ENCODE measurements around the gene ACP6.
A peak's percentile ranks its signal among the peaks of the same experiment; 100 is the strongest.

ACP6 gene

DNA sequence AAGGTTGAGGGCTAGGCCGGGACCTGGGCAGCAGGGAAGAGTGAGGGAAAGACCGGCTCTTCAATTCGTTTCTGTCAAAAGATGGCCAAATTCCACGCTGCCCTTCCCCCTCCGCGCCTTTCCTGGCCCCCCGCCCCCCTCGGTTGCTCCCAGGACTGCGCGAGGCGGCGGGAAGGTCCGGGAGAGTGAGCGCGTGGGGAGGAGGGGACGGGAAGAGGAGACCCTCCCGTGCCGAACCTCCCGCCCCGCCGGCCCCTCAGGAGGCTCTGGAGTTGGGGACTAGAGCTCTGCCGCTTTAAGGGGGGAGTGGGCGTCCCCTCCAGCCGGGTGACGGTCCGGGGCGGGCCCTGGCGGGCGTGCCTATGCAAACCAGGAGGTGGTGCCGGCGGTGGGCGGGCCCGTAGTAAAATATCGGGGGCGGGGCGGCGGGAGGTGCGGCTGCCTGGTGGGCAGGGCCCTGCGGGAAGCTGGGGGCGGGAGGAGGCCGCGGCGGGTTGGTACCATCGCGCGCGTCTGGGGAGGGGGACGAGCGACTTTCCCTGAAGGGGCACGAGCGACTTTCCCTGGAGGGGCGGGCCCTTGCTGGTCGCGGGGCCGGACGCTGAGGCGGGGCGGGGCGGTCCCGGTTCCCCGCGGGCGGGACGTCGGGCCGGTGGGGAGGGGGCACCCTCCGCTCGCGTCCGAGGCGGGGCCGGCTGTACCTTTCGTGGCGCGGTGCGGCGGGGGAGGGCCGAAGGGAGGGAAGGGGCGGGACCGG is 70.8 kb downstream of the ACP6 start:
- TF ChIP-seq MYC (IDR thresholded peaks at IDR 0.05; ENCODE audit: low read depth, low read length), result no peak
- TF ChIP-seq, protein P1, sequence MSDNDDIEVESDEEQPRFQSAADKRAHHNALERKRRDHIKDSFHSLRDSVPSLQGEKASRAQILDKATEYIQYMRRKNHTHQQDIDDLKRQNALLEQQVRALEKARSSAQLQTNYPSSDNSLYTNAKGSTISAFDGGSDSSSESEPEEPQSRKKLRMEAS (IDR thresholded peaks at IDR 0.05; ENCODE audit: low read depth, low read length), result no peak
- no peak for TF ChIP-seq POLR2A (IDR thresholded peaks at IDR 0.05; ENCODE audit: extremely low read depth, insufficient read length)
- TF ChIP-seq, protein P2, sequence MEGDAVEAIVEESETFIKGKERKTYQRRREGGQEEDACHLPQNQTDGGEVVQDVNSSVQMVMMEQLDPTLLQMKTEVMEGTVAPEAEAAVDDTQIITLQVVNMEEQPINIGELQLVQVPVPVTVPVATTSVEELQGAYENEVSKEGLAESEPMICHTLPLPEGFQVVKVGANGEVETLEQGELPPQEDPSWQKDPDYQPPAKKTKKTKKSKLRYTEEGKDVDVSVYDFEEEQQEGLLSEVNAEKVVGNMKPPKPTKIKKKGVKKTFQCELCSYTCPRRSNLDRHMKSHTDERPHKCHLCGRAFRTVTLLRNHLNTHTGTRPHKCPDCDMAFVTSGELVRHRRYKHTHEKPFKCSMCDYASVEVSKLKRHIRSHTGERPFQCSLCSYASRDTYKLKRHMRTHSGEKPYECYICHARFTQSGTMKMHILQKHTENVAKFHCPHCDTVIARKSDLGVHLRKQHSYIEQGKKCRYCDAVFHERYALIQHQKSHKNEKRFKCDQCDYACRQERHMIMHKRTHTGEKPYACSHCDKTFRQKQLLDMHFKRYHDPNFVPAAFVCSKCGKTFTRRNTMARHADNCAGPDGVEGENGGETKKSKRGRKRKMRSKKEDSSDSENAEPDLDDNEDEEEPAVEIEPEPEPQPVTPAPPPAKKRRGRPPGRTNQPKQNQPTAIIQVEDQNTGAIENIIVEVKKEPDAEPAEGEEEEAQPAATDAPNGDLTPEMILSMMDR (IDR thresholded peaks at IDR 0.05; ENCODE audit: low read depth, low read length), result no peak
- DNase-seq (ENCODE audit: low read depth), result peak; percentile 94
- peak overlapping the region; percentile 63 for H3K4me3 ChIP-seq (ENCODE audit: low read depth, low read length)

DNA sequence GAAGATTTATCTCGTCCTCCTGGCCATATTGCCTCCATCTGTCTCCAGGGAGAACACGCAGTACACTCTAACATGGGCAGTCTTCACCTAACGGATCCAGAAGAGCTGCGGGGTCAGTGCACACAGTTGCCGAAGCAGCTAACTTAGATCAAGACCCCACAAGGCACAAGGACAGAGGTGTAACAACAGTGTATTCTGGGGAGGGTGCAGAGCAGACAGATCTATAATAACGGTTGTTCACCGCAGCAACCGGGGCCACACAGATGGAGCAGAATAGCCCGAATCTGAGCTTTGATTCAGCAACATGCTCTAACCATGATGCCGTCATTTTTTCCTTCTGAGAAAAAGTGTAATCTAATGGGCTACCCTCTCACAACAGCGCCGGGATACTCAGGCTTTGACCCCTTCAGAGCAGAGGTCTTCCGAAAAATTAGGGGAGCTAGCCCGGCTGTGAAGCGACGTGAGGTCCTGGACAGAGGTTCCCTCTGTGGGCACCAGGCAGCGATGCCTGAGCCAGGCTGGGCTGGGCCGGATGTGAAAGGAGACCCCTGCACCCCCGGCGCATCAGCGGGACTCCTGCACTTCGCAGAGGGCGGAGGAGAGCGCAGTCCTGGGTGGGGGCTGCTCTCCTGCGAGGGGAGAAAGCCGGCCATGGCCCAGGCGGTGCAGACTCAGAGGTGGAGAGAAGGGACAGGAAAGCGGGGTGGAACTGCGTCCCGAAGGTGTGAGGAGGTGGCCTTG is 71.5 kb downstream of the ACP6 start:
- no peak for TF ChIP-seq MYC (IDR thresholded peaks at IDR 0.05; ENCODE audit: low read depth, low read length)
- no peak for TF ChIP-seq POLR2A (IDR thresholded peaks at IDR 0.05; ENCODE audit: extremely low read depth, insufficient read length)
- TF ChIP-seq, protein P1 (IDR thresholded peaks at IDR 0.05; ENCODE audit: low read depth, low read length), result no peak
- TF ChIP-seq, protein P2 (IDR thresholded peaks at IDR 0.05; ENCODE audit: low read depth, low read length), result no peak
- peak overlapping the region; percentile 63 for H3K4me3 ChIP-seq (ENCODE audit: low read depth, low read length)
- DNase-seq (ENCODE audit: low read depth), result no peak

DNA sequence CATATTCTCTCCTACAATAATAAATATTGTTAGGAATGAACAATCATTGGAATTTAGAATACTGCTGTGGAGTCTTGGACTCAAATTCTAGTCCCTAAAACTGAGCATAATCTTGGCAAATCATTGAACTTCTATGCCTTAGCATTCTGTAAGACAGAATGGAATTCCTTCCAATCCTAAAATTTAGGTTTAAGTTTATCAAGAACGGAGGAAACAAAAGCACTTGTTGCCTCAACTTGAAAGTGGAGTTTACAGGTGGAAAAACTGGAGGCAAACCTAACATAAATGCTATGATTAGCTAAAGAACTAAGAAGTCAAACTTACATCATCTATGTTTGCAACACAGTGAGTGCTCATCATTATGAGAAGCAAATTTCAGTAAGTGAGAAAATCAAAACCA is 73.3 kb downstream of the ACP6 start:
- no peak overlapping the region for H3K4me3 ChIP-seq (ENCODE audit: low read depth, low read length)
- TF ChIP-seq, protein P1 (IDR thresholded peaks at IDR 0.05; ENCODE audit: low read depth, low read length), result no peak
- no peak for TF ChIP-seq MYC (IDR thresholded peaks at IDR 0.05; ENCODE audit: low read depth, low read length)
- no peak for TF ChIP-seq POLR2A (IDR thresholded peaks at IDR 0.05; ENCODE audit: extremely low read depth, insufficient read length)
- TF ChIP-seq, protein P2 (IDR thresholded peaks at IDR 0.05; ENCODE audit: low read depth, low read length), result no peak
- no peak for DNase-seq (ENCODE audit: low read depth)
